Measurements from ENCODE around the gene CADM3.
A peak's percentile ranks its signal among the peaks of the same experiment; 100 is the strongest.

The CADM3 gene, protein sequence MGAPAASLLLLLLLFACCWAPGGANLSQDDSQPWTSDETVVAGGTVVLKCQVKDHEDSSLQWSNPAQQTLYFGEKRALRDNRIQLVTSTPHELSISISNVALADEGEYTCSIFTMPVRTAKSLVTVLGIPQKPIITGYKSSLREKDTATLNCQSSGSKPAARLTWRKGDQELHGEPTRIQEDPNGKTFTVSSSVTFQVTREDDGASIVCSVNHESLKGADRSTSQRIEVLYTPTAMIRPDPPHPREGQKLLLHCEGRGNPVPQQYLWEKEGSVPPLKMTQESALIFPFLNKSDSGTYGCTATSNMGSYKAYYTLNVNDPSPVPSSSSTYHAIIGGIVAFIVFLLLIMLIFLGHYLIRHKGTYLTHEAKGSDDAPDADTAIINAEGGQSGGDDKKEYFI

DNA sequence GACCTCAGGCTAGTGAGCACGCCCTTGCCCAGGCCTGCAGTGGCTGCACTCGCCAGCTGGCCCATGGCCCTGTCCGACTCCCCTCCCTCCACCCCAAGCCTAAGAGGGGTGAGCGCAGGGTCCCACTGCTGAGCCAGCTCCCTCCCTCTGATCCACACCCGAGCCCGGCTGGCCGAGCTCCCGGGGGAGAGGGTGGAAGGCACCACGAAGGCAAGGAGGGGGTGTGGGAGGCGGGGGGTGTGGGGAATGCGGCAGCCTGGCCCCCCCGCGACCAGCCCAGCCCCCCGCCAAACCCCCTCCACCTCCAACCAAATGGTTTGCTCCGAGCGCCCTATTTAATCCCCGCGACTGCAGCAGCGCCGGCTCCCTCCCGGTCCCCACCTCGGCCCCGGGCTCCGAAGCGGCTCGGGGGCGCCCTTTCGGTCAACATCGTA is at the start of gene CADM3:
TSS of gene CADM3 (plus strand) at position 362 of the 434 bp plus-strand sequence. CDS start 151 bp downstream, outside the sequence.
- no peak for DNase-seq (ENCODE audit: low read depth)

DNA sequence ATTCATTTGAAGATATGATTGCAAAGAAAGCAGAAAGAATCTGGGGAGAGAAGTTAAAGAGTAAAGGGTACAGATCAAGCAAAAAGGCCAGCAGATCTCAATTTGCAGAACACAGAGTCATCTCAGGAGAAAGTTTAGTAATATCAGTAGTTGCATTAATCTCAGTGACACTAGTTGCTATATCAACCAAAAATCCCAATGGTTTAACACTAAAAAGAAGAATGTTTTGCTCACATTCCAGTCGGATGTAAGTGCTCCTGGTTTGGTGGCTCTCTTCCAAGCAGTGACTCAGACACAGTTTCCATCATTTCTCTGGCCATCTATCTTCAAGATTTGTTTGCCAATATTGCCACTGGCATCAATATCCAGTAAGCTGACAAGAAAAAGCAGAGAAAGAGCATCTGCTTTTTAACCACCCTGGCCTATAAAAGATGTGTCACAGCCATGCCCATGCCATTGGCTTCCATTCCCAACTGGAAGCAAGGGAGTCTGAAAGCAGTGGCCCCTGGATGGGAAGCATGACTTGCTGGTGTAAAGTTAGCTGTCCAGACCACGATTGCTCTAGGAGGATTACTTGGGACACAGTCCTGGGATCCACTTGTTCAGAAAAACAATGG is 49.3 kb upstream of the CADM3 start:
- DNase-seq (ENCODE audit: low read depth) = no peak

DNA sequence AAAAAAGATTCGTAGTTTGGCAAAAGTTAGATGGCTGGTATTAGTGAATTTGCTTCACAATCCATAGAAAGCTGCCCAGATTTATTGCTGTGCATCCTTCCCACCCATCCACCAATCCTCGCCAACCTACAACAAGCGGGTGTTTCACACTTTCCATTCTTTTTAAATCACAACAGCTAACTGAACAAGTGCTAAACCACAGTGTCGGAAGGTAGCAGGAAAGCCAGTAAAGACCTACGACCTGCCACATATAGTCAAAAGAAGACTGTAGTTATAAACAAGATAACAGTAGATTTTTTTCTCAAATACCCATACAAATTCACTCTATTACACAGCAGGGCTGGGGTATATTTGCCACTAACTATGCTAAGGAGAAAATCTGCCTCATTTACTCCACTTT is 47.8 kb upstream of the CADM3 start:
- no peak for DNase-seq (ENCODE audit: low read depth)

DNA sequence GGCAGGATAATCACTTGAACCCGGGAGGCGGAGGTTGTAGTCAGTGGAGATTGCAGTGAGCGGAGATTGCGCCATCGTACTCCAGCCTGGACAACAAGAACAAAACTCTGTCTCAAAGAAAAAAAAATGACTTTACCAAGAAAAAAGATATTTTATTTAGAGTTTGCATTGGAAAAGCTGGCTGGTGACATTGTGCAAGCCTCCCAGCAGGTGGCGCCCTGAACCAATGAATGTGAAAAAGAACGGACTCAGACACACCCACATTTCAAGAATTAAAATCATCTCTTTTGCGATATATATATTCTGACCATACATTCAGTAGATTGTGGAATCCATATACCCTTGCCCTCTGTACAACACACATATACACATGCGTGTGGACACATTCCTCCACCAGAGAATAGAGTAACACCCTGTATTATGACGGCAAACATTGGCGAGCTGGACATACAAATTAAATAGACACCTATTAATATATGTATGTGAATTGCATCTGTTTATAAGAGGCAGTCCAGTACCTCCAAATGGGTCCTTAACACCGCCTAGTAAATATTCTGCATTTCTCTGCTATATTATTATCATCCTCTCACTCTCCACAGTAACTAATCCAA is 39.0 kb upstream of the CADM3 start:
- peak; percentile 18 for DNase-seq (ENCODE audit: low read depth)

DNA sequence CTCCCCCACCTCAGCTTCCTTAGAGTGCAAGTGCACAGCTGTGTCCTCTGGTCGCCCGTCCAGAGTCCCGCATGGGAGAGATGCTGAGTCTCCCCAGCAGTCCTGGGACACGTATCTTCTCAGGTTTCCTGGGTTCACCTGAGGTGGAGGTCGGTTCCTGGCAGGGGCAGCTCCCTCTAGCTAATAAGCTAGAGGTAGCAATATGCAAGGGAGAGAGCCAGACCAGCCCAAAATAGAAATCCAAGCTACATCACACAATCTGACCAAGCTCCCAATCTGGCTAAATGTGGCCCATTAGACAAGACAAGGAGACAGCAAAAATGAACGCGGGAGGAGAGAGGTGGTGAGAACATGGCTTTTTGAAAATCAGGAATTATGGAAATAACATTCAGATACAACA is 30.9 kb upstream of the CADM3 start:
- no peak for DNase-seq (ENCODE audit: low read depth)

DNA sequence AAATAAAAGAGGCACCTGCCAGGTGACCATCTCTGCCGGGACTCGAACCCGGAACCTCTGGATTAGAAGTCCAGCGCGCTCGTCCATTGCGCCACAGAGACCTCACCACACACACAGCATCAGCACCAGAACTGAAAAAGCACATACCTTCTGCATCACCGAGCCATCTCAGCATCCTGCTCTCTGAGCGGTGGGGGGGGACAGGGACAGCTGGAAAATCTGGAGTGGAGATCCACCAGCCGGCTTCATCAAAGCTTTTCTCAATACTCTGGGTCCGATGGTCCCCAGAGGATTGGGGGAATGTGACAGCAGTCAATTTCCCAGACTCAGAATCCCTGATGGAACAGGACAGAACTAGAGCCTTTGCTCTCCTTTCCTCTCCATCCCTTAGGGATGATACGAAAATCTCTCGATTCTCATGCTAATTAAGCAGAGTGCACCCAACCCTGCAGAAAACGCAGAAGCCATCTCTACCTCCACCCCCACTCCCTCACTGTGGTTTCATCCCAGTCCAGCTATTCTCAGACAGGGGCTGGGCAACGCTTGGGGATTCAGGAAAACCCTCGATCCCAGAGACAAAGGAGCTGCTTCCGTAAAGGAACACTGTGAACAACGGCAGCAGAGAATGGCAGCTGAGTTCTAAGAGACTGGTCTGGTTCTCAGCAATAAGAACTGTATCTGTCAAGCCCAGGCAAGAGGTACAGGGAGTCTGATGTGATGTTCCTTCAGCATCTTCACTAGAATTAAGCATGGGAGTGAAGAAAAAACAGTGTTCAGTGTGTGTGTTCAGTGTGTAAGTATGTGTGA is 29.6 kb upstream of the CADM3 start:
- DNase-seq (ENCODE audit: low read depth) = no peak

DNA sequence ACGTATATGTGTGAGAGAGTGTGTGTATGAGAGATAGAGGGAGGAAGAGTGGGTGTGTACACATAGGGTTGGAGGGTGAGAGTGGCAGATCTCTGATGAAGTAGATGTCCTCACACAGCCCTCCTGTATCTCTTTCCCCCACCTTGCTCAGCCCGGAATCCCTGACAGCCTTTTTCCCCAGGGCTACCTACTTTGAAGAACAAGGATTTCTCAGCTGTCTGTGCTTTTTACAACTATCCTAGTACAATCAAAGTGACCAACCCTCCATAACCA is 29.1 kb upstream of the CADM3 start:
- DNase-seq (ENCODE audit: low read depth) = no peak

DNA sequence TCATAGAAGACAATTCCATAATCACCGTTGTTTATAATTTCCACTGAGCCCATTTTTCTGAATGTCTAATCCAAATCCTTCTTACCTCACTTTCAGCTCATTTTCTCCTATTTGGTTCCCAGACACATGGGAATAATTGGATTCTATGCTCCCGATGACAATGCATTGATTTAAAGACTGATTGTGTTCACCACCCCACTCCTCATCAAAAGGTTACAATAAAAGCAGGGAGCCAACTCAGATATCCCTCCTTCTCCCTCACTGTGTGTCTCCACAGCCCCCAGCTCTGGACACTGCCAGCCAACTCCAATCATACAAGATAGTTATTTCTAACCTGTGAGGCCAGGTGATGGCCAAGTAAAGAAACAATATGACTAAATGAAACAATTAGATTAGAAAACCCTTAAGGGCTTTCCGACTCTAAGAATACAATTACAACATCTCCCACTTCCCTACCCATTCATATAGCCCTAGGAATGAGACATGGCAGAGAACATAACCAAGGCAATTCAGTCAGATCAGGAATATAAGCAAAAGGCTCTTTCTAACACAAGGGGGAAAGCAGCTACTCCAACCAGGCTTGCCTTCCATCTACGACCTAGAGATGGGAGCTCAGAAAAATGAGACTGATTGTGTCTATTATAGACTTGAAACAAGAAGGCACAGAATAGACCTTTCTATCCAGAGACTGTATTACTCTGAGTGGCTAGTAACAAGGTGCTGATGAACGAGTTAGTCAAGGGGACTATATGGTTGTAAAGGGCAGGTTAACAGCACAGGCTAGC is 28.5 kb upstream of the CADM3 start:
- no peak for DNase-seq (ENCODE audit: low read depth)

DNA sequence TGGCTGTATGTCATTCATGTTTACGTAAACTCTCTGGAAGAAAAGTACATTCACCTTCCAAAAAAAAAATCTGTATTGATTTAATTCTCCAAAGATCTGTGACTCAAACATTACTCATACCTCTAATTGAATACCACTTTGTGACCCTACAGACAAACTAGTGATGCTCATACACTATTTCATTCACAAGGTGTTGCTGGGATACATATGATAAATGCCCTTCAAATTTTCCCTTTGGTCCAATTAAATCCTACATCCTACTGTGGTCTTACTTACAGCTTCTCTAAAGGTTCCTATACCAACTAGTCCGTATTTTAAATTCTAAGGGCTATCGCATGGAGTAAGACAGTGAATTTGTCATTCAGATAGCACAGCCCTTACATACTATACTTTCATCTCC is 26.8 kb upstream of the CADM3 start:
- no peak for DNase-seq (ENCODE audit: low read depth)

DNA sequence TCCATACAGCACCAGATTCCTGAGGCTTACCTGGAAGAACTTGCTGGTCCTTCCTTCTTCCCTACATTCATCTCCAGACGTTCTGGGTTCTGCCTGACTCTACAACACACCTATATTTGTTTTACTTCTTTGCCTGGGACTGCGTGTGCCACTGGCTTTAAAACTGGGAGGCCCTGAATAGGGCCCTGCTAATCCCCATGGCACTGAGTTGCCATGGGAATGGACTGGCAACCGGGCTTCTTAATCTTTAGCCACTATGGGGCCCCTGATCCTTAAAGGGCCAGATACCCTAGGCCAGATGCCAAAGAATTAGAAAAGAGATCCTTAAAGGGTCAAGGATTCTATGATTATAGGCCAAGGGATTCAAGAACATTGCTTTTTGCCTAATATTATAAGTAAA is 24.4 kb upstream of the CADM3 start:
- no peak for DNase-seq (ENCODE audit: low read depth)

DNA sequence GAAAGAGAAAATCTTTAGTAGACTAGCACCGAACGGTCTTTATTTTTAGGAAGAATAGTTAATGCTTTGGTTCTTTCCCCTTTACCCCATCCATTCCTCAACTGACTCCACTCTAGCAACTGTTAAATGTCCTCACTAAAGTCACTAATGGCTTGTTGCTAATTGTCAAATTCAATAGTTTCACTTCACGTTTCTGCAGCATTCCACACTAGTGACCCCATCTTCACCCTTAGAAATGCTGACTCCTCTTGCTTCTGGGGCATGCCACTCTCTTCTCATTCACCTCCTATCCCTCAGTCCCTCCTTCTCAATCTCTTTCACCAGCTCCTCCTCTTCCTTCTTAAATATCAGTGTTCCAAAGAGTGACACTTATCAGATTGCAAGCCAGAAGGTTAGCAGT is 19.4 kb upstream of the CADM3 start:
- DNase-seq (ENCODE audit: low read depth) = no peak

DNA sequence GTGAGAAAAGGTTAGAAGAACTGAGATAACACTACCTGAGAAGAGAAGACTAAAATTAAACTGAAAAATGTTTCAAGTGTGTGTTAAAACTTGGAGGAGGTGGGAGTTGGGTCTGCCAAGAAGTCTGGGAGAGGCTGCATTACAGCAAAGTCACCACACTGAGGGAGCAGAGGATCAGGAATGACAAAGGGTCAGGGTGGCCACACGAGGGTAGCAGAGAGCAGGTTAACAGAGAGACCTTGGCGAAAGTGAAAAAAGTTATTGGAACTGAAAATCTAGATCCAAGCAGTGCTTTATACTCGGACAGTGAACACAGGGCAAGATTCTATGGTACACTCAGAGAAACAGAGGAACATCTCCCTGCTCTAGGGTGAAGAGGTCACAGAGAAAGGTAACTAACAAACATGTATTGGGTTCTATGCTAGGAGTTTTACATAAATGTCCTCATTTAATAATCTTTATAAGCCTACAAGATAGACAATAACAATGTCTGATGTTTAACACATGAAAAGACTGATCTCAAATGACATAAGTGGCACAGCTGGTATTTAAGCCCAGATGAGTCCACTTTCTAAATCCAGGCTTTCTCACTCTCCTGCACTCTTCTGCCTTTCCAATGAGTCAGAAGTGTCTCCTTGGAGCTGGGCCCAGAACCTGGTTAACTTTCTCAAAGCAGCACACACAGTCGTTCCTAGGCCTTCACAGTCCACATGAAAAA is 10.3 kb upstream of the CADM3 start:
- DNase-seq (ENCODE audit: low read depth) = peak; percentile 42

DNA sequence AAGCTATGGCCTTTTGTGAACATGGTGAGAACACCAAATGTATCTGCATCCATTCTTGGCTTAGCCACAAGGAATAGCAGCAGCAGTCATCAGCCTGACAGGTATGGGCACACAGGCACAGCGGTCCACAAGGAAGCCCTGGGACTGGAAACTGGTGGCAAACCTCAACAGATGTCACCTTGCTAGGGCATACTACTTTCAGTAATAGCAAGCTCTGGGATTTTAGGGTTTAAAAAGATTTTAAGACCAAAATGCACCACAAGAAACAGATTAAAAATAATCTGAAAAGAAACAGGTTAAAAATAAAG is 9.7 kb upstream of the CADM3 start:
- no peak for DNase-seq (ENCODE audit: low read depth)

DNA sequence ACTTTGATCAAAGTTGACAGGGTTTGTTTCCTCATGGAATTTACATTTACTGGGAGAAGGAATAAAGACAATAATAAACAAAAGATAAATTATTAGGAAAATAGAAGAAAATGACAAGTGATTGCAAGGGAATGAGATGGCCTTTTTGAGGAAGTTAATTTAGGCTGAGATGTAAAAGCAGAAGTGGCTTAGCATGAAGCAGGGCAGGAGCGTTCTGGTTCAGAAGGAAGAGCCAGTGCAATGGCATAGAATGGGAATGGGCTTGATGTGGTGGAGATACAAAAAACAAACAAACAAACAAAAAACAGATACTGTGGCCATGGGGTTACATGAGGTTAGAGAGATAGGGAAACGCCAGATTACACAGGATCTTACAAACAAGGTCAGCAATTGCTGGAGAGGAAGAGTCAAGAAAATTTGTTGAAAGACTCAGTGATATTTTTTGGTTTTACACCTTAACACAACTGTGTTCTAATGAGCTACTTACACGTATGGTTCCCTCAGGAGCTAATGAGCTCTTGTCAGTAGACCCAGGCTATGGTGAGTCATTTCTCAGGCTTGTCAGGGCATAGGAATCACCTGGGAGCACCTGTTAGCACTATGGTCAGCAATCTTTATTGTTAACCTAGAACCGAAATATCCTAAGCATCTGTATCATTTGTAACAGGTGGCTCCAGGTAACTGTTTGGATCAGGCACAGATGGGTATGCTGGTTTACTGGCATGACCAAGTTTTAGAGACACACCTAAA is 8.7 kb upstream of the CADM3 start:
- no peak for DNase-seq (ENCODE audit: low read depth)

DNA sequence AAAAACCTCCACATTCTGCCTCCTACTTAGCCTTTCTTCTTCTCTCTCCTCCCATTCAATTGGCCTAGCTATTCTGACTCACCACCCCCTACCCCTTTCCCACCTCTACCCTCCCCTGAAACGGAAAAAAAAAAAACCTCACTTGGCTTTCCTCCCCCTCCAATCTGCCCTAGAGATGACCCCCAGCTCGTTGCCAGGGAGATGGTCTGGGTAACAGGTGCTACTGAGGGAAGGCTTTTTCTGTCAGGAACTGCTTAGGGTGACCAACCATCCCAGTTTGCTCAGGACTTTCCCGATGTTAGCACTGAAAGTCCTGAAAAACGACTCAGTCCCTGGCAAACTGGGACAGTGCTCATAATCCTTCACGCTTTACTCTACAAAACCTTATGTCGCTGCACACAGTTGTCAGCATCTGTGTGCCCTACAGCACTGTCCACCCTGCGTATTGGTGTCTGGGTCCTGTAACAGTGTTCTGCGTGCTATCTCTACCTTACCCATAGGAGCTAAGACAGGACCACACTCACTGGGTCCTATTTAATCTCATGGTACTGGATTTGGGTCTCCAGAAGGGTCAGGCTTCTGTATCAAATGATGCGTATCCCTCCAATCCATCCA is 7.7 kb upstream of the CADM3 start:
- DNase-seq (ENCODE audit: low read depth) = no peak

DNA sequence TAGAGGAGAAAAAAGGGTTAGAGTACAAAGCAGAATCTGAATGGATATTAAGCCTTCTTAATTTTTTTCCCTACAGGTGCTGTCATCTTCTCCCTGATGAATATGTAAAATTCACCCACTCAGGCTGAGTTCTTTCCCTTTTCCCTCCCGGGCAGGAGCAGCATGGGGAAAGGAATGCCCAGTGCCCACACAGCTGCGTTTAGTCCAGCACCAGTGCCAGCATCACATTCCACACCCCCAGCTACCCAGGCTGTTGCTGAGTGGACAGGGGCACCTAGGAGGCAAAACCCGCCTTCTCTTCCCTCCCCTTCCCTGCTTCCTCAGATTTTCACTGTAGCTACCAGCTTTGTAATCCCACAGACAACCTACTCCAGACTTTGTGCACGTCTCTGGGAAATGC is 3.4 kb upstream of the CADM3 start:
- DNase-seq (ENCODE audit: low read depth) = no peak

DNA sequence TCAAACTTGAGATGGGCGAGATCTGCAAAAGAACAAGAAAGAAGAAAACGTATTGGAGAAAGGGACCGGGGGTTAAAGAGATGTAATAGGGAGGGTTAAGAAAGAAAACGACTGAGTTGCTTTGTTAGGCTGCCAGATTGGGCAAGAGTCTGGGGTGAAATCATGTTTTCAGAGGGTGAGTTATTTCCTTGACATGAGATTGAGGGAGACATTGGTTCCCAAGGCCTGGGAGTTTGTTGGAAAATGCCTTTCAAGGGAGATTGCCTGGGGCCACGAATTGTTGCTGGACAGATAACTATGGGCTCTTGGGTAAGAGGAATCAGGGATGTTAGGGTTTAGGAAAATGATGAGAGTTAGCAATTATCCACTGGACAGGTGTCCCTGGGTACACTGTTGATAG is 776 bp upstream of the CADM3 start:
- DNase-seq (ENCODE audit: low read depth) = no peak

DNA sequence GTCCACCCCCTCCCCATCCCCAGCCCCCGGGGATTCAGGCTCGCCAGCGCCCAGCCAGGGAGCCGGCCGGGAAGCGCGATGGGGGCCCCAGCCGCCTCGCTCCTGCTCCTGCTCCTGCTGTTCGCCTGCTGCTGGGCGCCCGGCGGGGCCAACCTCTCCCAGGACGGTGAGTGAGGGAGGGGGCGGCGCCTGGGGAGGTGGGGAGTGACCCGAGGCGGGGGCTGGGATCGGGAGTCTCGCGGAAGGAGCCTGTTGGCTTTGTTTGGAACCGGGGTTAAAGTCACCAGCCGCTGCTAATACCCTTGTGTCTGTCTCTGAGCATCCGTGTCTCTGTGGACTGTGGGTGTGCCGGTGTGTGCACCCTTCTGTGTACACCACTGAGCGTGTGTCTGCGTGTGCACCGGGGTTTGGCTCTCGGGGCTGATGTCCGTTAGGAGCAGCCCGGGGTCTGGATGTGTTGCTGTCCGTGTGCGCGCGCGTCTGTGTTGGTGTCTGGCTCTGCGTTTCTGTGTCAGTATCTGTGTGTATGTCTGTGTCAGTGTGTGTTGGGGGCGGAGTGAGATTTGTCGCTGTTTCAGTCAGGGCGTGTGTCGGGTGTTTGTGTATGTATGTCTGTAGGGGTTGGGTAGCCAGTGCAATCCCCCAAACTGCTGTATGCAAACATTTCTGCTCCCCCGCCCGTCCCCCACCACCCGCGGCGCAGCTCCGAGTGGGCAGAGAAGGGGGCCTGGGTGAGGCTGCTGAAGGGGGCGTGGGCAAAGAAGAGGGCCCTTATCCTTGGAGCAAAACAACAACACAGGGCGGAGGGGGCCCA is 480 bp downstream of the CADM3 start:
- DNase-seq (ENCODE audit: low read depth) = no peak

DNA sequence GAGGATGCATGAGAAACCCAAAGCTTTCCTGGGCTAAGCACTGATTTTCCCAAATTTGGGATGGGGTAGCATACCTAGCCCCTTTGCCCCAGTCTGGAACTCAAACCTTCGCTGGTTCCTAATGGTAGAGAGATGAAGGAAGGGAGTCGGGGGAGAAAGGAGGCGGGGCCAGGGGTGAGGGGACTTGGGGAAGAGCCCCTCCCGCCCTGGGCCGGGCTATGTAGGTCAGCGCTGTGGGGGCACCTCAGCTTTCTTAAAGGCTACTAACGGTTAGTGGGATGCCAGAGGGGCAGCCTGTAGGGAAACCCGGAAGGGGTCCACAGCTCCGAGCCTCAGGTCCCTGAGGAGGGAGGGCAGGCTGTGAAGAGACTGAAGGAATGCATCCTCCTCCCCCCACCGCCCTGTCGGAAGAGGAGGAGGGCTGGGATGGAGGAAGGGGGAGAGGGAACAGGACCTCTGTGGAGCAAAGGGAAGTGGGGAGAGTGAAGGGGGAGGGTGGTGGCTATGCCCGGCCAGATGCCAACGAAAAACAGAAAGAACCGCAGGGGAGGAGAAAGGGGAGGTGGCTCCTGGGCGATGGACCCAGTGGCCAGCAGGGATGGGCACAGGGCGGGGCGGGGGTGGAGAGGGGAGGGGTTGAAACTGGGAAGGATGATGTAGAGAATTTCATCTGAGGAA is 1.3 kb downstream of the CADM3 start:
- DNase-seq (ENCODE audit: low read depth) = no peak

Data from CMK (cell line).